Astrocyte of the cerebellum (primary cell): ENCODE measurements around the gene TENM3.
"Not testable (repeated sequence)": the region's sequence is repeated elsewhere in the genome, so short reads cannot be mapped to it uniquely, and the experiment has no call there.

Source experiments
- DNase-seq: peaks from one replicate; pipeline ENCODE4 v3.0.0-alpha.2; 2011; ENCODE audit warnings: low read depth
- H3K4me3 ChIP-seq: 2 replicates; pipeline ENCODE4 v1.5.1; 2011; ENCODE audit warnings: mild to moderate bottlenecking, low read depth, low read length, moderate library complexity
- in situ Hi-C: cut with HindIII; loops from 2 replicates; pipeline ENCODE4 v1.10.0; 2017; ENCODE audit warnings: low sequenced_read_pairs
- TF ChIP-seq, protein P1 (sequence below): IDR thresholded peaks from 2 replicates; pipeline ENCODE4 v1.5.1; 2012; ENCODE audit warnings: low read length, low read depth, moderate library complexity, mild to moderate bottlenecking; ENCODE audit errors: missing control alignments

TENM3 gene

DNA sequence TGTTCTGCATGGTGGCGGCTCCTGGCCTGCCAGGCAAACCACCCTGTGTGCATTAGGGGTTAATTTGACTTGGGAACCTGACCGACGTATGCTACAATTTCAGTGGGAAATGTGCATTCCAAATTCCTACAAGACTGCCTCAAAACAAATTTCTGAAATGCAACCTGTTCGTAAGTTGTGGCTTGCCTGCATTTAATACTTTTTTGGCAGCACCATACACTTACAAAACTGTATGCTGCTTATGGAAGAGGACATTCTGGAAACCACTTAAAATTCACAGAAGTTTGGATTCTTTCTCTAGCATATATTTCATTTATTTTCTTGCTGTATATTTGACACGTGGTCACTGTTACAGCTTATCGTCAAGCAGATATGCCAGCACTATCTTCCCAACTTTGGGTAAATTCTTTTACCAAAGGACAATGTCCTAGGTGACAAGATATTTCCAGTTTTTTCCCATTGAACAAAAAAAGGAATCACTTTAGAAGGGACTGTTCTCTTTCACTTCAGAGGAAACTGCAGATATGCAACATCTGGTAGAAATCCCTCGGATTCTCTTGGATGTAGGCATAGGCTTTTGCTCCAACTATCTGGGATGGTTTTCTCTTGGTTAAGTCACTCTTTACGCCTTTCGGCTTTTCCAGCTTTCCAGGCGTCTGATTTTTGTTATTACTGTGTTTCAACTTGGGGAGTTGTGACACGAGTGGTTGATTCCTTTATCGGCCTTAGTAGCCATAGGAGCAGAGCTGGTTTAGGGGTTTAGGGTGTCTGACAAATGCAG is 9.7 kb upstream of the TENM3 start:
- no peak for DNase-seq
- TF ChIP-seq, protein P1, sequence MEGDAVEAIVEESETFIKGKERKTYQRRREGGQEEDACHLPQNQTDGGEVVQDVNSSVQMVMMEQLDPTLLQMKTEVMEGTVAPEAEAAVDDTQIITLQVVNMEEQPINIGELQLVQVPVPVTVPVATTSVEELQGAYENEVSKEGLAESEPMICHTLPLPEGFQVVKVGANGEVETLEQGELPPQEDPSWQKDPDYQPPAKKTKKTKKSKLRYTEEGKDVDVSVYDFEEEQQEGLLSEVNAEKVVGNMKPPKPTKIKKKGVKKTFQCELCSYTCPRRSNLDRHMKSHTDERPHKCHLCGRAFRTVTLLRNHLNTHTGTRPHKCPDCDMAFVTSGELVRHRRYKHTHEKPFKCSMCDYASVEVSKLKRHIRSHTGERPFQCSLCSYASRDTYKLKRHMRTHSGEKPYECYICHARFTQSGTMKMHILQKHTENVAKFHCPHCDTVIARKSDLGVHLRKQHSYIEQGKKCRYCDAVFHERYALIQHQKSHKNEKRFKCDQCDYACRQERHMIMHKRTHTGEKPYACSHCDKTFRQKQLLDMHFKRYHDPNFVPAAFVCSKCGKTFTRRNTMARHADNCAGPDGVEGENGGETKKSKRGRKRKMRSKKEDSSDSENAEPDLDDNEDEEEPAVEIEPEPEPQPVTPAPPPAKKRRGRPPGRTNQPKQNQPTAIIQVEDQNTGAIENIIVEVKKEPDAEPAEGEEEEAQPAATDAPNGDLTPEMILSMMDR = no peak
- in situ Hi-C loops = no loop called here
- no peak overlapping the region for H3K4me3 ChIP-seq

DNA sequence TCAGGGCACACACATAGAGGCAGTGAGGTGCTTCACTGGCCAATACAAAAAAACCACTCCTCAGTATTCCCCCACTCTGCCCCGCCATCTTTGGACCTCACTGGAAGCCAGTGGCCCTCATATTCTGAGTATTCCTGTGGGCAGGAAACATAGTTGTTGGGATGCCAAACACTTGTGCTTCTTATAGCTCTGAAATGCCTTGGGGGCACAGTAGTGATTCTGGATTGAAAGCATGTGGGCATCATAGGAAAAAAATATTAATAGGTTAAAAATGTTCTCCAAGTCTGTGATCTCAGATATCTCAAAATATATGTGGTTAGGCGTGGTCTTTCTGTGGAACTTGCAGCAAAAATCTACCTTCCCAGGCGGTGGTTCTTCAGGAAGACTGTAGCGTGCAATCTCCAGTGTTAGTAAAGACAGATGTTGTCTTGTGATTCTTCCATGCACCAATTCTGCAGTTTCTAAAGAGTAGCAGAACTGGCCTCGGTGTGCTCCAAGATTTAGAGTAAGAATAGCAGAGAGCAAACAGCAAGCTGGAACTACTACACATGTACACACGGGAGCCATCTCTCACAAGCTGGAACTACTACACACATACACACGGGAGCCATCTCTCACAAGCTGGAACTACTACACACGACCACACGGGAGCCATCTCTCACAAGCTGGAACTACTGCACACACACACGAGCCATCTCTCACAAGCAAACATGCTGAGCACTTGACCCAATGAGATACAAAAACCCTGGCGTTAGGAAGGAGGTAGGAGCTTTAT is 8.0 kb upstream of the TENM3 start:
- TF ChIP-seq, protein P1 = no peak
- H3K4me3 ChIP-seq = no peak overlapping the region
- DNase-seq = no peak
- in situ Hi-C loops = no loop called here

DNA sequence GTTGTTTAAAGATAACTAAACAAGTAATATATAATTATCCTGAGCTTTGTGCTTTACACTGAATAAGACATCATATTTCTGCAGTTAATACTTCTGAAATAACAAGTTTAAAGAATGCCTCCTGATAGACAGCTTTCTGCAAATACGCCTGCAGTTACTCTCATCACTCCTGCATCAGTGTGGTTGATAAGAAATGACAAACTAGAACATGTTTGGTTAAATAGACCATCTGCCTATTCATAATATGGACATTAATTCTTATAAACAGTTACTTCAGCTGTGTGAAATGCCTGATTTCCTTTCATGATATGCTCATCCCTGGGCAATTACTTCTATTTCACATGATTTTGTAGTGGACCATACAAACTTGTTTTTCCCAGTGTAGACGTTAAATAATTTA is 7.0 kb upstream of the TENM3 start:
- no peak overlapping the region for H3K4me3 ChIP-seq
- TF ChIP-seq, protein P1 = no peak
- no peak for DNase-seq
- in situ Hi-C loops = no loop called here

DNA sequence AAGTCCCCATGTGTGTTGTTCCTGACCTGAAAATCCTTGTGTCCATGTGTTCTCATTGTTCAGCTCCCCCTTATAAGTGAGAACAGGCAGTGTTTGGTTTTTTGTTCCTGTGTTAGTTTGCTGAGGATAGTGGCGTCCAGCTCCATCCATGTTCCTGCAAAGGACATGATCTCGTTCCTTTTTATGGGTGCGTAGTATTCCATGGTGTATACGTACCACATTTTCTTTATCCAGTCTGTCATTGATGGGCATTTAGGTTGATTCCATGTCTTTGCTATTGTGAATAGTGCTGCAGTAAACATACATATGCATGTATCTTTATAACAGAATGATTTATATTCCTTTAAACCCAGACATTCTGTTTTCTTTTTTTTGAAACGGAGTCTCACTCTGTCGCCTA is 6.2 kb upstream of the TENM3 start:
- in situ Hi-C loops, H3K4me3 ChIP-seq, DNase-seq: not testable (repeated sequence)

DNA sequence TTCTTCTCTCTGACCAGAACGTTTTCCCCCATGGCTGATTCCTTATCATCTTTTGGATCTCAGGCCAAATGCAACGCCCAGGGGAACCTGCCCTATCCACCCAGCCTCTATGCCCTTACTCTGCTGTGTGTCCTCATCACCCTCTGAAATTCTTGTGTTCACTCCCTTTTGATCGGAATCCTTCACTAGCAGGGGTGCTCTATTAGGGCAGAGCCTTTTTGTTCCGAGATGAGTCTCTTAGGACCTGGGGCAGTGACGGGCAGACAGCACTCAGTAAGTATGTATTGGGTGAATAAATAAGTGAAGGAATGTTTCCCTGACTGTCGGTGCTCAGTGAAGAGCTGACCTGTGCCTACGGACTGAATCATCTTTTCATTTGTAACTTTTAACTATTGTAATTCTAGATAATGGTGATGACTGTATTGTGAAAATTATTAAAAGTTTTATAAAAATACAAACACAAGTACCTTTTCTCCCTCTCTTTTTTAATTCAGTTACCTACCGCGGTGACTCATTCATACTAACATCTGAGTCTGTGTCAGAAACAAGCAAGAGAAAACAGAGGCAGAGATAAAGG is 4.8 kb upstream of the TENM3 start:
- peak; percentile 18 for DNase-seq
- in situ Hi-C loops = no loop called here
- TF ChIP-seq, protein P1 = no peak
- no peak overlapping the region for H3K4me3 ChIP-seq

DNA sequence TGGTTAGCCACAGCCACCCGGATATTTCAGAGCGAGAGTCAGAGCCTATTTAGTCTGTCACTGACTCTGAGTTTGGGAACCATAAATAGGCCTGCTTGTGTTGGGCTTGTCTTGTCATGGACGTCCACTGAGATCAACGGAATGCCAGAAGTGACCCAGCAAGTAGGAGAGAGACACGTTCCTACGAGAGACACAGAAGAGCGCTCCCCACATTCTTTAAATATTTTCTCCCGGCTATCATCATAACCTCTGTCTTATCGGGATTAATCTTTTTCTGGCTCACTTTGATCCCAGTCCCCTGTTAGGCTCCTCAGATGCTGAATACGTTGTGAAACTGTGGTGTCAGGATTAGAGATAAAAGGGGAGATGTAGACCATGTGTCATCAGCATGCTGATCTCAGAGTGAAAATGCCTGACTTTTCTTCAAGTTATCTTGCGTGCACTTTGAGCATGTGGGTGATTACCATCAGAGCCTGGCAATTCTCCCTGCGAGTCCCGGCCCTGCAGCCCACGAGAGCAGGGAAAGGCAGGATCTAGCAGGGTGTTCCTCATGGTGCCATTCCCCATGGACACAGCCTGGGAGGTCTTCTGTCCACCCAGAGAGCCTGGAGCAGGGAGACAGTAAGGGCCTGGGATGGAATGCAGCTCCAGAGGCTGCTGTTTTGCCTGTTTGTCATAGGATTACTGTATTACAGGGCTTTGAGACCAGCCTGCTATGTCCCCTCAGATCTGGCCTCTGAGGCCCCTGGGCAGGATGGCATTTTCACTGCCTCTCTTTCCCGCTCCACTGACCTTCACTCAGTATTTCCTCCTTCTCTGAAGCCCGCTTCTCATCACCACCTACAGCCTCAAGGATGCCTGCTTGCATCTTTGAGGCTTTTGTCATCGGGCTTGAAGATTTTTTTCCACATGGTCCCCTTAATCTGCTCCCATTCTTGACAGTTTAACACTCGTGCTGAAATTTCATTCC is 2.8 kb upstream of the TENM3 start:
- TF ChIP-seq, protein P1 = no peak
- in situ Hi-C loops = no loop called here
- no peak overlapping the region for H3K4me3 ChIP-seq
- DNase-seq = peak; percentile 19

DNA sequence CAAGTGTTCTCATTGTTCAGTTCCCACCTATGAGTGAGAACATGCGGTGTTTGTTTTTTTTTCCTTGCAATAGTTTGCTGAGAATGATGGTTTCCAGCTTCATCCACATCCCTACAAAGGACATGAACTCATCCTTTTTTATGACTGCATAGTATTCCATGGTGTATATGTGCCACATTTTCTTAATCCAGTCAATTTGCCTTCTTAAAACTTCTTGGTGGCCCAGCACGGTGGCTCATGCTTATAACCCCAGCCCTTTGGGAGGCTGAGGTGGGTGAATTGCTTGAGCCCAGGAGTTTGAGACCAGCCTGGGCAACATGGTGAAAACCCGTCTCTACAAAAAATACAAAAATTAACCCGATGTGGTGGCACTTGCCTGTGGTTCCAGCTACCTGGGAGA is 942 bp upstream of the TENM3 start:
- H3K4me3 ChIP-seq, in situ Hi-C loops, DNase-seq: not testable (repeated sequence)
